HFF-Myc (cell line): Measurements from ENCODE around the gene SLC2A8.

Source experiments
- DNase-seq: peaks from one replicate; pipeline ENCODE4 v3.0.0-alpha.2; 2011; ENCODE audit warnings: low read depth; ENCODE audit errors: extremely low read depth
- H3K4me3 ChIP-seq: replicated peaks from 2 replicates; pipeline ENCODE4 v1.5.1; 2011; ENCODE audit warnings: low read depth, mild to moderate bottlenecking, control low read depth, low read length
- CTCF ChIP-seq: IDR thresholded peaks from 2 replicates; pipeline ENCODE4 v1.5.1; 2012; ENCODE audit warnings: mild to moderate bottlenecking, low read depth, low read length, control low read depth; ENCODE audit errors: missing control alignments

Gene SLC2A8

DNA sequence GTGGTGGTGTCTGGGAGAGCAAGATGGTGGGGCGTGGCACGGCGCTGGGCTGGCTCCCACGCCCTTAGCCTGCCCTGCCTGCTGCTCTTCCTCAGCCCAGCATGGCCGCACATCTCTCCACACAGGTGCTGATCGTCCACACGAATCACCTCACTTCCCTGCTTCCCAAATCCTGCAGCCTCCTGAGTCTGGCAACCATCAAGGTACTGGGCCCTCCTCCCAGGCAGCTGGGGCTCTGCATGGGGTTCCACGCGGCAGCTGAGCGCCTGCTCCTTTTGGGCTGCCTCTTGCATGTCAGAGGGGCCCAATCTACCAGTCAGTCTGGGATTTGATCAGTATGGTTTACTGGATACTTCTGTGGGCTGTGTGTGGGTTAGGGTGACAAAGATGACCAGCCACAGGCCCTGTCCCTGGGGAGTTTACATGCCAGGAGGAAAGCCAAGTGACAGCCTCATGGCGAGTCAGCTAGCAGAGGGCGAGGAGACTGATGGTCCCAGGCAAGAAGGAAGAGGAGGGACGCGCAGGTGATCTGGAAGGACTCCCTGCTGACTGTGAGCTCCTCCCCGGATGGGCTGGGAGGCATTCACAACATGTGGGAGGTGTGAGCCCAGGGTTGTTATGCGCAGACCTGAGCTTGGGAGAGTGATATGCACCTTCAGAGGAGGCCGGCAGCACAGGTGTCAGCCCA, 60.4 kb downstream of the SLC2A8 start:
- DNase-seq: no peak
- no peak for TF ChIP-seq CTCF
- no peak overlapping the region for H3K4me3 ChIP-seq
